ENCODE results near the gene UBE2R2. TPM values are rescaled to one million over a fixed set of nuclear protein-coding genes. Genes with fewer than 3 reads are reported as not detected.
"Not testable (repeated sequence)": the region's sequence is repeated elsewhere in the genome, so short reads cannot be mapped to it uniquely, and the experiment has no call there.

UBE2R2 gene
- total and polyA plus RNA-seq, 2 donors from 2014 or later = 26.1 to 32.2 TPM

DNA sequence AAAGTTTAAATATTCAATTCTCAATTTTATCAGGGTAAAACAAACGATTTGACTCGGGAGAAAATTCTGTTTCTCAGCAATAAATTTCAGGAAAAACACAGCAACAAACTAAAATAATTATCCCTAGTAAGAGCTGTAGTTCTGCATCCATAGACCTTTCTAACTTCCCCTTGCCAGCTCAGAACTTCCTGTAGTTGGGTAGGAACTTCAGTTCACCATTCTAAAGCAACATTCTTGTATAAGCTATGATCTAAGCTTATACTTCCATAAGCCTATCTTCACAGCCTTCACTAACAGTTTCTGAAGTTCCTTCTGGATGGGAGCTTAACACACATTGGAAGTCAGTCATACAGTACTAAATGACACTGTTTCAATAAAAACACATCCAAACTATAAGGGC lies 135.1 kb downstream of the UBE2R2 start:
- FAIRE-seq (no peak), DNase-seq (no peak)
- Histone ChIP-seq H3K4me3 (ENCODE audit: low read length in 3 of 3) (no peak overlapping the region), H3K4me1 (ENCODE audit: control insufficient read depth in 2 of 3, insufficient read depth in 2 of 3, low read depth in 1 of 3, low read length in 3 of 3) (no peaks in the 10 kb centered on the region), H3K36me3 (ENCODE audit: control insufficient read depth in 2 of 3, insufficient read depth in 3 of 3, low read length in 3 of 3) (peaks cover 2 to 13% (median 5%) of the 10 kb centered on the region in 3 donors), H3K27me3 (ENCODE audit: control insufficient read depth, insufficient read depth, low read length) (no peaks in the 10 kb centered on the region), H3K27ac (ENCODE audit: low read depth in 2 of 2, low read length in 2 of 2) (no peak overlapping the region), H3K9ac (ENCODE audit: low read length in 3 of 3) (no peak overlapping the region), H3K9me3 (ENCODE audit: control insufficient read depth in 2 of 3, insufficient read depth in 1 of 3, low read length in 3 of 3) (no peaks in the 10 kb centered on the region)
- intact Hi-C loops (cut with DNase I) = no loop called here
- no peak for TF ChIP-seq CTCF (IDR thresholded peaks at IDR 0.05; ENCODE audit: borderline replicate concordance, extremely low read depth, insufficient read depth)

- intact Hi-C loops (cut with DNase I) = no loop called here
- no peak for FAIRE-seq
- Histone ChIP-seq H3K27ac (ENCODE audit: low read depth in 2 of 2, low read length in 2 of 2) (no peak overlapping the region), H3K27me3 (ENCODE audit: control insufficient read depth, insufficient read depth, low read length) (no peaks in the 10 kb centered on the region), H3K9ac (ENCODE audit: low read length in 3 of 3) (no peak overlapping the region), H3K9me3 (ENCODE audit: control insufficient read depth in 2 of 3, insufficient read depth in 1 of 3, low read length in 3 of 3) (no peaks in the 10 kb centered on the region), H3K4me3 (ENCODE audit: low read length in 3 of 3) (no peak overlapping the region), H3K36me3 (ENCODE audit: control insufficient read depth in 2 of 3, insufficient read depth in 3 of 3, low read length in 3 of 3) (peaks cover 2 to 10% (median 5%) of the 10 kb centered on the region in 3 donors), H3K4me1 (ENCODE audit: control insufficient read depth in 2 of 3, insufficient read depth in 2 of 3, low read depth in 1 of 3, low read length in 3 of 3) (no peaks in the 10 kb centered on the region)
- TF ChIP-seq CTCF (IDR thresholded peaks at IDR 0.05; ENCODE audit: borderline replicate concordance, extremely low read depth, insufficient read depth) = no peak
- no peak for DNase-seq
These were observed 139.6 kb downstream of the UBE2R2 start for GRCh38 chr9:33956544-33956943.

DNA sequence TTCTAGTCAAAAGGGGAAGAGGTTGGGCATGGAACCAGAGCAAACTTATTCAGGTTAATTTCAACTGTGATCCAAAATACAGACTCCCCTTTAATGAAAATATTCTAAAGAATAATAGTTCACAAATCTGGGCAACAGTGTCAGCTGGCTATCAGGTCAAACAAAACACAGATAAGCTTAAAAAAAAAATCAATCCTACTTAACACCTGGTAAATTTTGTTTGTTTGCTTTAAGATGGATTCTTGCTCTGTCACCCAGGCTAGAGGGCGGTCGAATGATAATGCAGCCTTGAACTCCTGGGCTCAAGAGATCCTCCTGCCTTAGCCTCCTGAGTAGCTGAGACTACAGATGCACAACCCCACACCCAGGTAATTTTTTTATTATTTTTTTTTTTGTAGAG lies 142.8 kb downstream of the UBE2R2 start:
- no peaks in the 10 kb centered on the region for H3K27me3 ChIP-seq (ENCODE audit: control insufficient read depth, insufficient read depth, low read length)
- FAIRE-seq = no peak
- no peak for TF ChIP-seq CTCF (IDR thresholded peaks at IDR 0.05; ENCODE audit: borderline replicate concordance, extremely low read depth, insufficient read depth)
- no peak for DNase-seq
- no peak overlapping the region for H3K27ac ChIP-seq (ENCODE audit: low read depth in 2 of 2, low read length in 2 of 2)
- no peaks in the 10 kb centered on the region for H3K9me3 ChIP-seq (ENCODE audit: control insufficient read depth in 2 of 3, insufficient read depth in 1 of 3, low read length in 3 of 3)
- intact Hi-C loops (cut with DNase I) = no loop called here
- H3K4me3 ChIP-seq (ENCODE audit: low read length in 3 of 3) = no peak overlapping the region
- peaks cover 0 to 5% (median 0%) of the 10 kb centered on the region in 3 donors for H3K36me3 ChIP-seq (ENCODE audit: control insufficient read depth in 2 of 3, insufficient read depth in 3 of 3, low read length in 3 of 3)
- H3K4me1 ChIP-seq (ENCODE audit: control insufficient read depth in 2 of 3, insufficient read depth in 2 of 3, low read depth in 1 of 3, low read length in 3 of 3) = no peaks in the 10 kb centered on the region
- H3K9ac ChIP-seq (ENCODE audit: low read length in 3 of 3) = no peak overlapping the region

GRCh38 chr9:33962468-33962867 lies 145.5 kb downstream of the UBE2R2 start:
- H3K9ac ChIP-seq (ENCODE audit: low read length in 3 of 3); intact Hi-C loops (cut with DNase I); H3K36me3 ChIP-seq (ENCODE audit: control insufficient read depth in 2 of 3, insufficient read depth in 3 of 3, low read length in 3 of 3); H3K27ac ChIP-seq (ENCODE audit: low read depth in 2 of 2, low read length in 2 of 2); H3K4me1 ChIP-seq (ENCODE audit: control insufficient read depth in 2 of 3, insufficient read depth in 2 of 3, low read depth in 1 of 3, low read length in 3 of 3); FAIRE-seq; H3K4me3 ChIP-seq (ENCODE audit: low read length in 3 of 3); H3K9me3 ChIP-seq (ENCODE audit: control insufficient read depth in 2 of 3, insufficient read depth in 1 of 3, low read length in 3 of 3); DNase-seq; H3K27me3 ChIP-seq (ENCODE audit: control insufficient read depth, insufficient read depth, low read length): not testable (repeated sequence)

Data from kidney (tissue), 14 donors.